Central memory CD8-positive, alpha-beta T cell (primary cell): ENCODE data around the gene FAM236D.
"Not testable (repeated sequence)": the region's sequence is repeated elsewhere in the genome, so short reads cannot be mapped to it uniquely, and the experiment has no call there.

Experiments
- ATAC-seq: fragments of 150-1000 bp; cut with Tn5 transposase; replicated peaks from 2 replicates; pipeline ENCODE4 v1.10.0; 2022; ENCODE audit warnings: mild to moderate bottlenecking, moderate FRiP score, moderate number of reproducible peaks; ENCODE audit not compliant: poor library complexity, severe bottlenecking; ENCODE audit errors: extremely low read depth
- DNase-seq, 2 donors: peaks; one replicate each; pipeline ENCODE4 v3.0.0; 2021; ENCODE audit warnings: low spot score in 2 of 2
- H3K27ac Mint-ChIP-seq: one replicate; pipeline ENCODE4 v1.8.0; 2022; ENCODE audit warnings: low read depth, mild to moderate bottlenecking, moderate library complexity, mixed read lengths
- H3K27me3 Mint-ChIP-seq: one replicate; pipeline ENCODE4 v1.8.0; 2022; ENCODE audit warnings: mixed read lengths
- H3K36me3 Mint-ChIP-seq: one replicate; pipeline ENCODE4 v1.8.0; 2022; ENCODE audit warnings: mild to moderate bottlenecking, moderate library complexity, mixed read lengths; ENCODE audit not compliant: insufficient read depth
- H3K4me1 Mint-ChIP-seq: one replicate; pipeline ENCODE4 v1.8.0; 2022; ENCODE audit warnings: mixed read lengths
- H3K4me3 Mint-ChIP-seq: one replicate; pipeline ENCODE4 v1.8.0; 2022; ENCODE audit warnings: mild to moderate bottlenecking, moderate library complexity, mixed read lengths
- H3K9me3 Mint-ChIP-seq: one replicate; pipeline ENCODE4 v1.8.0; 2022; ENCODE audit warnings: mixed read lengths

FAM236D gene

GRCh38 chrX:72808110-72808509 lies at the start of gene FAM236D:
TSS of gene FAM236D (minus strand) at chrX:72808210. CDS start at chrX:72808110, 100 bp downstream.
- H3K9me3 Mint-ChIP-seq, H3K36me3 Mint-ChIP-seq, H3K27ac Mint-ChIP-seq, ATAC-seq, H3K4me1 Mint-ChIP-seq, H3K4me3 Mint-ChIP-seq, DNase-seq, H3K27me3 Mint-ChIP-seq: not testable (repeated sequence)

- not testable (repeated sequence) for H3K9me3 Mint-ChIP-seq, H3K27me3 Mint-ChIP-seq, DNase-seq, H3K4me3 Mint-ChIP-seq, ATAC-seq, H3K27ac Mint-ChIP-seq, H3K4me1 Mint-ChIP-seq, H3K36me3 Mint-ChIP-seq
Measured at GRCh38 chrX:72837532-72837931, 29.5 kb upstream of the FAM236D start.

GRCh38 chrX:72830701-72831100 lies 22.7 kb upstream of the FAM236D start:
- H3K4me1 Mint-ChIP-seq, ATAC-seq, H3K27me3 Mint-ChIP-seq, H3K27ac Mint-ChIP-seq, DNase-seq, H3K36me3 Mint-ChIP-seq, H3K4me3 Mint-ChIP-seq, H3K9me3 Mint-ChIP-seq: not testable (repeated sequence)

GRCh38 chrX:72790390-72790789 lies 17.6 kb downstream of the FAM236D start:
- H3K36me3 Mint-ChIP-seq, H3K4me3 Mint-ChIP-seq, H3K4me1 Mint-ChIP-seq: not testable (repeated sequence)

GRCh38 chrX:72788142-72788541 lies 19.9 kb downstream of the FAM236D start:
- H3K36me3 Mint-ChIP-seq, DNase-seq, H3K4me3 Mint-ChIP-seq, H3K9me3 Mint-ChIP-seq, H3K27me3 Mint-ChIP-seq, ATAC-seq, H3K4me1 Mint-ChIP-seq, H3K27ac Mint-ChIP-seq: not testable (repeated sequence)

More at GRCh38 chrX:72790390-72790789, 17.6 kb downstream of the FAM236D start:
- H3K9me3 Mint-ChIP-seq, ATAC-seq, DNase-seq, H3K27me3 Mint-ChIP-seq, H3K27ac Mint-ChIP-seq: not testable (repeated sequence)

- not testable (repeated sequence) for H3K27me3 Mint-ChIP-seq, DNase-seq, H3K27ac Mint-ChIP-seq, H3K9me3 Mint-ChIP-seq, ATAC-seq, H3K4me1 Mint-ChIP-seq, H3K36me3 Mint-ChIP-seq, H3K4me3 Mint-ChIP-seq
Measured at GRCh38 chrX:72783964-72784363, 24.0 kb downstream of the FAM236D start.

GRCh38 chrX:72783365-72783936 lies 24.6 kb downstream of the FAM236D start:
- DNase-seq, H3K27ac Mint-ChIP-seq, H3K27me3 Mint-ChIP-seq, H3K36me3 Mint-ChIP-seq, H3K4me1 Mint-ChIP-seq, ATAC-seq, H3K9me3 Mint-ChIP-seq, H3K4me3 Mint-ChIP-seq: not testable (repeated sequence)

GRCh38 chrX:72782560-72782959 lies 25.4 kb downstream of the FAM236D start, which contains the start of gene FAM236B:
TSS of gene FAM236B (minus strand) at chrX:72782660. CDS start at chrX:72782560, 100 bp downstream.
- not testable (repeated sequence) for H3K36me3 Mint-ChIP-seq, H3K27ac Mint-ChIP-seq, H3K27me3 Mint-ChIP-seq, H3K4me1 Mint-ChIP-seq, H3K4me3 Mint-ChIP-seq, DNase-seq, ATAC-seq, H3K9me3 Mint-ChIP-seq

GRCh38 chrX:72778146-72778545 lies 29.9 kb downstream of the FAM236D start:
- not testable (repeated sequence) for H3K4me3 Mint-ChIP-seq, H3K27me3 Mint-ChIP-seq, H3K9me3 Mint-ChIP-seq, DNase-seq, H3K4me1 Mint-ChIP-seq, ATAC-seq, H3K36me3 Mint-ChIP-seq, H3K27ac Mint-ChIP-seq

- H3K27me3 Mint-ChIP-seq, H3K4me3 Mint-ChIP-seq, H3K4me1 Mint-ChIP-seq, H3K27ac Mint-ChIP-seq, H3K9me3 Mint-ChIP-seq, DNase-seq, H3K36me3 Mint-ChIP-seq: not testable (repeated sequence)
- peak; percentile 81 for ATAC-seq
Measured at GRCh38 chrX:72777467-72777790, 30.6 kb downstream of the FAM236D start.

- H3K4me1 Mint-ChIP-seq, H3K36me3 Mint-ChIP-seq, H3K27ac Mint-ChIP-seq, H3K4me3 Mint-ChIP-seq, H3K27me3 Mint-ChIP-seq, DNase-seq, H3K9me3 Mint-ChIP-seq: not testable (repeated sequence)
- ATAC-seq = peak; percentile 71
Measured at GRCh38 chrX:72776653-72777466, 31.1 kb downstream of the FAM236D start, which contains the start of gene DMRTC1B. TSS of gene DMRTC1B (plus strand) at chrX:72776890. CDS start at chrX:72845136, 68,246 bp downstream.

GRCh38 chrX:72760454-72760853 lies 47.6 kb downstream of the FAM236D start:
- H3K9me3 Mint-ChIP-seq, H3K4me3 Mint-ChIP-seq, H3K27ac Mint-ChIP-seq, H3K4me1 Mint-ChIP-seq, H3K36me3 Mint-ChIP-seq, DNase-seq, H3K27me3 Mint-ChIP-seq, ATAC-seq: not testable (repeated sequence)
